Posterior vena cava (tissue), 2 donors: Measurements from ENCODE around the gene LILRB5. TPM values are rescaled to one million over a fixed set of nuclear protein-coding genes. Genes with fewer than 3 reads are reported as not detected.
"Not testable (repeated sequence)": the region's sequence is repeated elsewhere in the genome, so short reads cannot be mapped to it uniquely, and the experiment has no call there.

Experiments
- DNase-seq: peaks from one replicate; pipeline ENCODE4 v3.0.0-alpha.2; 2020; ENCODE audit warnings: low spot score
- intact Hi-C, 2 donors: fragments of 100-400 bp; cut with DNase I; formaldehyde crosslinking; loops; one replicate each; pipeline versions ENCODE4 v1.14.1 to v1.14.2; 2022 to 2023
- total RNA-seq, 2 donors: library from RNA; stranded (reverse); fragmentation: NEBNext Ultra II Directional; extraction: Animal tissue kit (Norgen Biotek cat#: 25700); gene quantifications; one replicate each; pipeline ENCODE4 v1.2.1, GENCODE V29; 2021
- donor health status: DM: yes; HTN: yes; CAD: no.
- donor health status: DM: yes; HTN: yes; CAD: no.

LILRB5 gene
- total RNA-seq, 2 donors from 2014 or later: 14.9 to 22.5 TPM

- no peak for DNase-seq
- intact Hi-C loops: loop anchor here in 1 of 2 donors (5.0 kb wide), 1 partner anchor 325 kb away; no protein-coding TSS in a partner anchor
Observed at GRCh38 chr19:54252243-54252642, 4.8 kb downstream of the LILRB5 start.

DNA sequence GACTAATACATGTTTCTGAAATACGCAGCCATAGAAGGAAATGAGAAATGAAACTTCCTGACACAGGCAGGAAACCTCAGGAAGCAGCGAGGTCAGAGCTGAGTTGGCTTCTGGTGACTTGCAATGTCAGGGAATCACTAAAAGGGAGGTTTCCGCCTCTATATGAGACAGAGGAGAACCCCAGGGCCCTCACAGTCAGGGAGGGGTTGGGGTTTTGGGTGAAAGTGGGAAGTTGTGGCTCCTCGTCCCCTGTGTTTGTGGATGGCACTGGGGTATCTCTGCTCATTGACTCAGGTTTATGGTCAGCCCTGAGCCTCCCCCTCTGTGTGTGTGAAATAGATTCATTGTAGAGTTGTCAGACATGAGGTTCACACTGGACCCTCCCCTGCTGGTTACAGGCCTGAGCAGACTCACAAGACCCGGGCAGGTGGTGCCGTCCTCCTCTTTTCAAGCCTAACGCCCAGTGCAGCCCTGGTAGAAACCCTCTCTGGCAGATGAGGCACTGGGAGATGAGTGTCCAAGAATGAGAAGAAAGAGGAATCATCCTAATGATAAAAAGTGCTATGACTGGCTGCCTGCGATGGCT is 9.0 kb downstream of the LILRB5 start:
- no peak for DNase-seq
- intact Hi-C loops: no loop called here

- no peak for DNase-seq
- intact Hi-C loops: no loop called here
Observed at GRCh38 chr19:54247106-54247930, 9.8 kb downstream of the LILRB5 start.

- intact Hi-C loops: no loop called here
- no peak for DNase-seq
Observed at GRCh38 chr19:54245936-54246335, 11.1 kb downstream of the LILRB5 start.

GRCh38 chr19:54243809-54244208 is 13.3 kb downstream of the LILRB5 start:
- DNase-seq, intact Hi-C loops: not testable (repeated sequence)

DNA sequence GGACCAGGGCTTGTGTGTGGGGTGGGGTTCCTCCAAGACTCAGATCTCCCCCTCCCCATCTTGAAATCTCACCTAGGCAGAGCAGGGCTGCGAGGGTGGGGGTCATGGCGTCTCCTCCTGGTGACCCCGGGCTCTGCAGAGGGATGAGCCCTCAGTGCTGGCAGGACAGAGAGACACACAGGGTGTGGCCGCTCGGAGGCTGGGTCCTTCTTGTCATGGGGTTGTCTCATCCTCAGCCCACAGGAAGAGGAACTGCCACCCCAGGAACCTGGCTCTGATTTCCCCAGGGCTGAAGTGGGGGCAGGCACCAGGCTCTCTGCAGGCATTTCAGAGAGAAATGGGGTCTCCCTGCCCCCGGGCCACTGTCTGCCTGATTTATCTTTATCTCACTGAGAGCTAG is 14.4 kb downstream of the LILRB5 start, which contains the start of gene LILRA6:
Gene LILRA6, minus strand, starts transcription at position 145 of the 400 bp plus-strand sequence.
- DNase-seq, intact Hi-C loops: not testable (repeated sequence)

- DNase-seq, intact Hi-C loops: not testable (repeated sequence)
Observed at GRCh38 chr19:54242234-54242633, 14.8 kb downstream of the LILRB5 start.

DNA sequence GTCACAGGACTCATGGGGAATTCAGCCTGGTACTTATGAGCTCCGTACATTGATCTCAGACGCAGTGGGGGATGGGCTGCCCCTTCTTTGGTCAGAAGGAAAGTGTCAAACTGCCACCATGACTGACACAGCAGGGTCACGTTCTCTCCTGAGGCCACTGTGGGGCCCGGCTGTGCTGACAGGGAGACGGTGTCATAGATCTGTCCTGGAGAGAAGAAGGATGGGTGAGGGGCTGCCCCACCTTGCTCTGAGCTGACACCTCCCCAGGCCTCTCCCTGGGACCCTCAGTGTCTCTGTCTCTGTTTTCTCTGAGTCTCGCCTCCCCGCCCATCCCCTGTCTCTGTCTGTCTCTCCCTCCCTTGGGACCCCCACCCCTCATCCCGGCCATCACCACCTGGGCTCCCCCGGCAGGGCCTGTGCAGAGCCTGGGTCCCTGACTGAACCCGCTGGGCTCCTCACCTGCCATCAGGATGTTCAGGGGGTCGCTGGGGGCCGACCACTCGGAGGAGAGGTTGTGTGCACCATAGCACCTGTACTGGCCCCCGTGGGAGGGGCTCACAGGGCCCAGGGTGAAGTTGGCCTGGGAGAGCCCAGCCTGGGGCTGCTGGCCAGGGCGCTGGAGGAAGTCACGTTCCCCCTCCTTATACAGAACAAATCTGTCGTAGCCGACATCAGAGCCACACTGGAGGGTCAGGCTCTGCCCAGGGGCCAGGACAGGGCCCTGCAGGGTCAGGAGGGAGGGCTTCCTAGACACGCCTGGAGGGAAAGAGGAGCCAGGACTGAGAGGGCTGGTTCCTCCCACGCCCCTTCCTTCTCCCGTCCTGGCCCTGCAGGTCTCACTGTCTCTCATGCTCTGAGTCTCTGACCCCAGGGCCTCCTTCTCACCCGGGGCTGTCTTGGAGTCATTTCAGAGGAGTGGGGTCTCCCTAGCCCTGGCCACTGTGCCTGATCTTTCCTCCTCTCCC is 16.4 kb downstream of the LILRB5 start:
- peak; percentile 73 for DNase-seq
- intact Hi-C loops: not testable (repeated sequence)

- intact Hi-C loops: loop anchor here in 1 of 2 donors (5.0 kb wide), 1 partner anchor 1188 kb away; no protein-coding TSS in a partner anchor
- DNase-seq: peak; percentile 76
Observed at GRCh38 chr19:54239491-54240371, 17.3 kb downstream of the LILRB5 start.

DNA sequence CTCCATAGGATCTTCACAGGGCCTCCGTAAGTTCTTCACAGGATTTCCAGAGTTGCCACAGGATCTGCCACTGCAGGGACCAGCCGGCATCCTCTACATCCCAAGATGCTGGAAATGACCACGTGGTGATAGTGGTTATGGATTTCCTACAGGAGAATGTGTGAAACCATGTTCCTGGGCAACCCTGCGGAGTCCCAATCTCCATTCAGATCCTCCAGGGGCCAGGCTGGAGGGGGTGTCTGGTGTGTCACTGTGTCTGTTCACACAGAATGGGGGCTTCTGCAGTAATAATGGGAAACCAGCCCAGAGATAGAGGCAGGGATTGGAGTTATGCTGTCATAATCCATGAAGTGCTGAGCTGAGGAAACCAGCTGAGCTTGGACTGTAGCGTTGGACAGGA is 23.1 kb downstream of the LILRB5 start:
- intact Hi-C loops: loop anchor here in 1 of 2 donors (5.0 kb wide), 1 partner anchor 67 kb away; no protein-coding TSS in a partner anchor
- peak; percentile 69 for DNase-seq

GRCh38 chr19:54231077-54231931 is 25.8 kb downstream of the LILRB5 start:
- peak; percentile 97 for DNase-seq
- intact Hi-C loops: loop anchor here (2.0 to 5.0 kb wide), 2 partner anchors 63 to 64 kb away; no protein-coding TSS in a partner anchor

- peak; percentile 47 for DNase-seq
- intact Hi-C loops: loop anchor here (2.0 to 5.0 kb wide), 2 partner anchors 61 to 63 kb away; no protein-coding TSS in a partner anchor
Observed at GRCh38 chr19:54230031-54230430, 27.0 kb downstream of the LILRB5 start.

DNA sequence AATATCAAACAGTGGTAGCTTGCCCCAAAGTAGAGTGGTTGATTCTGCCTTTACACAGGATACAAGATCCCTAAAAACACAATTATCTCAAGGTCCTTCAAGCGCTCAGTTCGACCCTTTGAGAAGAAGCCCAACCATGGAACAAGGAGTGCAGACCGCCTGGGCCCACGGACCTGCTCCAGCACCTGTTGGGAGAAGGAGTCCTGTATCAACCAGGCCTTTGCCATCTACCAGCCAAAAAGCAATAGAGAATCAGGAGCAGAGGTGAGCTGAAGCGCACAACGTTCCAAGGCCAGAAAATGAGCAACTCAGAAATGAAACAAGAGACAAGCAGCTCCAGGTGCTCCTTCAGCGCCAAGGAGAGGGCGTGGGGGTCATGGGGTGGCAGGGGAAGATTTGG is 27.9 kb downstream of the LILRB5 start:
- intact Hi-C loops: no loop called here
- peak; percentile 67 for DNase-seq

DNA sequence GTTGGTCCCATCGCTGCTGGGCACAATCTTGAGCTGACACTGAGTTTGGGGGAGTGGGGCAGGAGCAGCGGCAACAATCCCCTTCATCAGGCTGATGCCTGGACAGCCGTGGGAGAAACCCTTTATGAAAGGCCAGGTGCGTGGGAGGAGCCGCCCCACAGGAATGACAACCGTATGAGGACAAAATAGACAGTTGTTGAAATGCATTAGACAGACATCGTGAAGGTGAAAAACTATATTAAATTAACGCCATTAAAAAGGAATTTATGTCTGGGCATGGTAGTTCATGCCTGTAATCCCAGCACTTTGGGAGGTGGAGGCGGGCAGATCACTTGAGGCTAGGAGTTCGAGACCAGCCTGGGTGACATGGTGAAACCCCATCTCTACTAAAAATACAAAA is 32.5 kb downstream of the LILRB5 start:
- DNase-seq, intact Hi-C loops: not testable (repeated sequence)

DNA sequence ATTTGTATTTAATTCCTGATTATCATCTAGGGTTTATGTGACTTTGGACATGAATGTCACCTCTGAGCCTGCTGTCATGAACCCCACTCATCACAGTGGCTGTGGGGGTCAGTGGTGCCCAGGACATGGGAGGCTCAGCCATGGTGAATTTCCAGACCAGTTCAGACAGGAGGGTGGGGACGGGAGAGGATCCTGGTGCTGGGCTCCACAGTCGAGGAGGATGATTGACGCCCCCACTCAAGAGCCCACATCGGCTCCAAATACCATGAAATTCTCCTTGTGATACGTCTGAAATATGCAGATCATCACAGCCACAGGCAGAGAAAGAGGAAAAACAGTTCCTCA is 33.2 kb downstream of the LILRB5 start:
- DNase-seq, intact Hi-C loops: not testable (repeated sequence)

DNA sequence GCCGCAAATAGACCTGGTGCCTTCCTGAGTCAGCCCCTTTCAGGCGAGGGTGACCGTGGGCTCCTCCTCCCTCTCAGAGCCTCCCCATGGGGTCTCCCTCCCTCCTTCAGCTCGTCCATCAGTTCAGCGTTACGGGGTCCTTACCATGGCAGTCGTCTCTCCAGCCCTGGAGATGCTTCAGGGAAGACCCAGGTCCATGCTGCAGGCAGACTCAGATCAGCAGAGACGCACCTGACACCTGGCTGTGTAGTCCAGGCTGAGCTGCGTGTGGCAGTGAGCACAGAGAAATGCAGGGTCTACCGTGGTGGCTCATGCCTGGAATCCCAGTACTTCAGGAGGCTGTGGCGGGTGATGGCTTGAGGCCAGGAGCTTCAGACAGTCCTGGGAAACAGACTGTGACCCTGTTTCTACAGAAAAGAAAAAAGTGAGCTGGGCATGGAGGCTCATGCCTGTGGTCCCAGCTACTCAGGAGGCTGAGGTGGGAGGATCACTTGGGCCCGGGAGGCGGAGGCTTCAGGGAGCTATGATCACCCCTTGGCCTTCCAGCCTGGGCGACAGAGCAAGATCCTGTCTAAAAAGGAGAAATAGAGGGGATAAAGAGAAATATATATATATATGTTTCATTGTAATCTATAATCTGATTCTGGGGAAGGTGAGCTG is 33.7 kb downstream of the LILRB5 start:
- intact Hi-C loops: not testable (repeated sequence)
- DNase-seq: peak; percentile 81
